SK-N-SH (cell line): ENCODE data around the gene HS6ST3. TPM values are rescaled to one million over a fixed set of nuclear protein-coding genes. Genes with fewer than 3 reads are reported as not detected.

Source experiments
- CTCF ChIA-PET: fragments of 300-600, 350-600 bp; formaldehyde crosslinking; extraction: SDS; loops from one replicate; lab custom pipeline; 2021; lab: Yijun Ruan, JAX
- POLR2A ChIA-PET: fragments of 350-600 bp; sonication (Branson Sonifier 250); formaldehyde crosslinking; extraction: SDS; loops from one replicate; lab custom pipeline; 2020; ENCODE audit warnings: antibody characterized with exemption, inconsistent platforms; lab: Yijun Ruan, JAX
- DNase-seq: peaks from one replicate; pipeline ENCODE4 v3.0.0; 2012
- H2AFZ ChIP-seq: fragments of 200-600 bp; sonication (generic); 2 replicates; pipeline ENCODE4 v1.8.1; 2016; ENCODE audit warnings: antibody characterized with exemption, mild to moderate bottlenecking, low read depth
- H3F3A ChIP-seq: fragments of 200-600 bp; sonication (generic); replicated peaks from 2 replicates; pipeline ENCODE3; 2016; ENCODE audit warnings: antibody characterized with exemption, mild to moderate bottlenecking; ENCODE audit not compliant: insufficient read depth
- H3K27ac ChIP-seq, 2 experiments: fragments of 200-500 bp in 1 of 2; fragments of 200-600 bp in 1 of 2; sonication (Bioruptor generic) in 1 of 2; sonication (generic), shearing (Covaris generic) in 1 of 2; 2 replicates each; pipeline versions ENCODE4 v1.5.1 to v1.6.1; 2014 to 2016; ENCODE audit warnings: low read depth in 2 of 2, inconsistent platforms in 1 of 2, low read length in 1 of 2, mild to moderate bottlenecking in 1 of 2, mixed read lengths in 1 of 2
- H3K27me3 ChIP-seq: fragments of 200-600 bp; sonication (generic), shearing (Covaris generic); 2 replicates; pipeline ENCODE4 v1.6.1; 2016; ENCODE audit warnings: mixed run types; ENCODE audit not compliant: insufficient read depth
- H3K36me3 ChIP-seq, 2 experiments: fragments of 200-500 bp in 1 of 2; fragments of 200-600 bp in 1 of 2; sonication (Bioruptor generic) in 1 of 2; sonication (generic) in 1 of 2; replicated peaks in 1 of 2; 2 replicates each; pipeline versions ENCODE3 to v1.5.1; 2014 to 2016; ENCODE audit warnings: low read length in 1 of 2, mild to moderate bottlenecking in 1 of 2; ENCODE audit not compliant: insufficient read depth in 2 of 2, control insufficient read depth in 1 of 2
- H3K4me1 ChIP-seq, 2 experiments: fragments of 200-500 bp in 1 of 2; fragments of 200-600 bp in 1 of 2; sonication (Bioruptor generic) in 1 of 2; sonication (generic), shearing (Covaris generic) in 1 of 2; 2 replicates each; pipeline versions ENCODE4 v1.5.1 to v1.6.1; 2014 to 2016; ENCODE audit warnings: low read depth in 1 of 2, low read length in 1 of 2, mixed run types in 1 of 2; ENCODE audit not compliant: insufficient read depth in 2 of 2, control insufficient read depth in 1 of 2
- H3K4me2 ChIP-seq: fragments of 200-600 bp; sonication (generic), shearing (Covaris generic); 2 replicates; pipeline ENCODE4 v1.6.1; 2017; ENCODE audit warnings: mixed run types
- H3K4me3 ChIP-seq, 2 experiments: fragments of 200-500 bp in 1 of 2; fragments of 200-600 bp in 1 of 2; sonication (Bioruptor generic) in 1 of 2; sonication (generic), shearing (Covaris generic) in 1 of 2; 2 replicates each; pipeline versions ENCODE4 v1.5.1 to v1.8.1; 2014 to 2016; ENCODE audit warnings: low read depth in 2 of 2, inconsistent platforms in 1 of 2, low read length in 1 of 2, mild to moderate bottlenecking in 1 of 2, mixed read lengths in 1 of 2, moderate library complexity in 1 of 2
- H3K79me2 ChIP-seq: fragments of 200-600 bp; sonication (generic); 2 replicates; pipeline ENCODE4 v1.8.1; 2017; ENCODE audit warnings: mild to moderate bottlenecking; ENCODE audit not compliant: insufficient read depth
- H3K9ac ChIP-seq: fragments of 200-600 bp; sonication (generic); 2 replicates; pipeline ENCODE4 v1.6.1; 2017; ENCODE audit warnings: mixed run types
- H3K9me2 ChIP-seq: fragments of 200-600 bp; sonication (generic); 2 replicates; pipeline ENCODE4 v1.6.1; 2017; ENCODE audit warnings: mixed run types
- H3K9me3 ChIP-seq: fragments of 200-600 bp; sonication (generic); 2 replicates; pipeline ENCODE4 v1.6.1; 2017; ENCODE audit warnings: mixed run types, mild to moderate bottlenecking, moderate library complexity
- H4K20me1 ChIP-seq: fragments of 200-600 bp; sonication (generic); 2 replicates; pipeline ENCODE4 v1.6.1; 2017; ENCODE audit warnings: mild to moderate bottlenecking, mixed run types; ENCODE audit not compliant: insufficient read depth
- EZH2phosphoT487 ChIP-seq: fragments of 200-600 bp; sonication (generic); IDR thresholded peaks from 2 replicates; pipeline ENCODE4 v1.6.1; 2017; ENCODE audit warnings: low read depth, mixed run types, mild to moderate bottlenecking, antibody characterized with exemption, moderate library complexity, borderline replicate concordance
- FOXJ3 ChIP-seq: sonication (generic); formaldehyde crosslinking; IDR thresholded peaks from 2 replicates; pipeline ENCODE4 v1.5.1; 2020; ENCODE audit warnings: mild to moderate bottlenecking, missing genetic modification reagents
- FOXM1 ChIP-seq: IDR thresholded peaks from 2 replicates; pipeline ENCODE4 v1.4.0; 2012; ENCODE audit warnings: low read depth, mild to moderate bottlenecking
- JUND ChIP-seq: IDR thresholded peaks from 2 replicates; pipeline ENCODE4 v1.4.0; 2012
- MEF2A ChIP-seq: IDR thresholded peaks from 2 replicates; pipeline ENCODE4 v1.4.0; 2012; ENCODE audit warnings: low read depth, borderline replicate concordance
- MXI1 ChIP-seq: IDR thresholded peaks from 2 replicates; pipeline ENCODE4 v1.6.1; 2012; ENCODE audit warnings: mild to moderate bottlenecking, low read depth, low read length, improper control_type of control experiment
- NFIC ChIP-seq: IDR thresholded peaks from 2 replicates; pipeline ENCODE4 v1.4.0; 2012; ENCODE audit warnings: borderline replicate concordance
- RCOR1 ChIP-seq: fragments of 150-350 bp; IDR thresholded peaks from 2 replicates; pipeline ENCODE4 v1.6.1; 2017; ENCODE audit warnings: antibody characterized with exemption, low read length
- SMC3 ChIP-seq: IDR thresholded peaks from 2 replicates; pipeline ENCODE4 v1.6.1; 2012; ENCODE audit warnings: low read depth, low read length, improper control_type of control experiment
- WGBS: methylation state at CpG from one replicate; pipeline ENCODE4 v1.1.6; 2017; ENCODE audit warnings: low lambda C conversion rate; 5-methylcytosine and 5-hydroxymethylcytosine counted together
- polyA plus RNA-seq, 3 experiments: library from polyadenylated mRNA; depleted of rRNA; stranded (reverse); fragments of >200 nt; gene quantifications; 2 replicates each; pipeline ENCODE4 v1.2.3, GENCODE V29; 2012
- TF ChIP-seq, protein P1 (sequence below): fragments of 200-600 bp; sonication (generic); IDR thresholded peaks from 2 replicates; pipeline ENCODE4 v1.6.1; 2017; ENCODE audit warnings: antibody characterized with exemption, mild to moderate bottlenecking, moderate library complexity
- TF ChIP-seq, protein P2 (sequence below): IDR thresholded peaks from 2 replicates; pipeline ENCODE4 v1.6.1; 2012; ENCODE audit warnings: mild to moderate bottlenecking, low read depth, low read length, moderate library complexity

HS6ST3 gene
- polyA plus RNA-seq, 1 of the 3 experiments (the other 2 are of a cell fraction), result under 0.01 TPM

DNA sequence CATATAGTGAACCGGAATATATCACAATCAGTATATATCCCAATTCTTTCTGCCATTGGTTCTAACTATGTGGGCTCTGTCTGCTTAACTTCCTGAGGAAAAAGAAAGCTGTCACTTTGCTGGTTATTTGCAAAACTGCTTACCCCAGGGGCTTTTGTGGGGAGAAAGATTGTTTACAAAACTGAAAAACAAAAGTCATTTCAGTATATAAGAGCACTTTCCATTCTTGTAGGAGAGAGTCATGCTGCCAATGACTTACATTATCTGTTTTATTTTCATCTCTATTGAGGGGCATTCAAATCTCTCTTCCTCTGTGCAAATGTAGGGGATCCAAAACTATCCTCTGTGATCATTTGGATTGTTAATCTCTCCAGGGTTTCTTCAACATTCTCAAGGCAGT lies 3.2 kb upstream of the HS6ST3 start:
- TF ChIP-seq RCOR1, result no peak
- TF ChIP-seq NFIC, result no peak
- TF ChIP-seq, protein P1, sequence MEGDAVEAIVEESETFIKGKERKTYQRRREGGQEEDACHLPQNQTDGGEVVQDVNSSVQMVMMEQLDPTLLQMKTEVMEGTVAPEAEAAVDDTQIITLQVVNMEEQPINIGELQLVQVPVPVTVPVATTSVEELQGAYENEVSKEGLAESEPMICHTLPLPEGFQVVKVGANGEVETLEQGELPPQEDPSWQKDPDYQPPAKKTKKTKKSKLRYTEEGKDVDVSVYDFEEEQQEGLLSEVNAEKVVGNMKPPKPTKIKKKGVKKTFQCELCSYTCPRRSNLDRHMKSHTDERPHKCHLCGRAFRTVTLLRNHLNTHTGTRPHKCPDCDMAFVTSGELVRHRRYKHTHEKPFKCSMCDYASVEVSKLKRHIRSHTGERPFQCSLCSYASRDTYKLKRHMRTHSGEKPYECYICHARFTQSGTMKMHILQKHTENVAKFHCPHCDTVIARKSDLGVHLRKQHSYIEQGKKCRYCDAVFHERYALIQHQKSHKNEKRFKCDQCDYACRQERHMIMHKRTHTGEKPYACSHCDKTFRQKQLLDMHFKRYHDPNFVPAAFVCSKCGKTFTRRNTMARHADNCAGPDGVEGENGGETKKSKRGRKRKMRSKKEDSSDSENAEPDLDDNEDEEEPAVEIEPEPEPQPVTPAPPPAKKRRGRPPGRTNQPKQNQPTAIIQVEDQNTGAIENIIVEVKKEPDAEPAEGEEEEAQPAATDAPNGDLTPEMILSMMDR, result no peak
- no peak for TF ChIP-seq MXI1
- TF ChIP-seq EZH2phosphoT487, result no peak
- TF ChIP-seq MEF2A, result no peak
- TF ChIP-seq, all 33 proteins: peak for 0
- no peaks in the 10 kb centered on the region for H3F3A ChIP-seq
- H3K9me2 ChIP-seq, result no peaks in the 10 kb centered on the region
- CTCF ChIA-PET, result interaction anchor here (1.0 to 2.1 kb wide), 3 partner anchors 17 to 731 kb away, joined by 3 to 8 read pairs (median 3); no protein-coding TSS in a partner anchor
- no peaks in the 10 kb centered on the region for H3K79me2 ChIP-seq
- no peaks in the 10 kb centered on the region for H4K20me1 ChIP-seq
- H3K4me1 ChIP-seq, result peaks cover 0 to 7% of the 10 kb centered on the region in 2 experiments; a peak in 1 of 4 replicates
- 77% methylated on average over 1 of the region's 1 CpG for WGBS
- H2AFZ ChIP-seq, result no peak overlapping the region
- H3K9me3 ChIP-seq, result no peaks in the 10 kb centered on the region
- no peaks in the 10 kb centered on the region for H3K36me3 ChIP-seq
- H3K4me2 ChIP-seq, result no peak overlapping the region
- H3K27ac ChIP-seq, result no peak overlapping the region
- H3K4me3 ChIP-seq, result no peak overlapping the region
- DNase-seq, result no peak
- peaks cover 23% of the 10 kb centered on the region for H3K27me3 ChIP-seq
- H3K9ac ChIP-seq, result no peak overlapping the region
- POLR2A ChIA-PET, result no interaction called here

DNA sequence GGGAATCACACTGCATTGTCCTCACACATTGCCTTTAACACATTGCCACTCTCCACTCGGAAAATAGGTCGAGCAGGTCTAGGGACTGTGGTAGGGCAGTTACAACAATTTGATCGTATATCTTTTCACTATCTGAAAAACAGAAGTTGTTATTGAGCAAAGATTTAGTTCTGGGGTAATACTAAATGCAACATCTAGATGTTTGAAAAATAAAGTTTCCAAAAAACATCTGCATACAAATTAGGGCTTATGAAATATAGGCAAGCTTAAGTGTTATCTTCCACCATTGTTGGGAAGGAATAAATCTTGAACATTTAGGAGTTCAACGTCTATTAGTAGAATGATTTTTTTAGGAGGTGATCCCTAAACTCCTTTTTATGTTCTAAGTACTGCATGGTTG lies 768 bp upstream of the HS6ST3 start:
- no peaks in the 10 kb centered on the region for H3K36me3 ChIP-seq
- CTCF ChIA-PET, result interaction anchor here (1.0 to 2.0 kb wide), 2 partner anchors 10 to 14 kb away, joined by 3 to 4 read pairs; no protein-coding TSS in a partner anchor
- no peak for DNase-seq
- no peak overlapping the region for H2AFZ ChIP-seq
- H3K9ac ChIP-seq, result no peak overlapping the region
- TF ChIP-seq JUND (no peak), FOXJ3 (no peak), MXI1 (no peak), SMC3 (no peak), FOXM1 (no peak)
- TF ChIP-seq, protein P2, sequence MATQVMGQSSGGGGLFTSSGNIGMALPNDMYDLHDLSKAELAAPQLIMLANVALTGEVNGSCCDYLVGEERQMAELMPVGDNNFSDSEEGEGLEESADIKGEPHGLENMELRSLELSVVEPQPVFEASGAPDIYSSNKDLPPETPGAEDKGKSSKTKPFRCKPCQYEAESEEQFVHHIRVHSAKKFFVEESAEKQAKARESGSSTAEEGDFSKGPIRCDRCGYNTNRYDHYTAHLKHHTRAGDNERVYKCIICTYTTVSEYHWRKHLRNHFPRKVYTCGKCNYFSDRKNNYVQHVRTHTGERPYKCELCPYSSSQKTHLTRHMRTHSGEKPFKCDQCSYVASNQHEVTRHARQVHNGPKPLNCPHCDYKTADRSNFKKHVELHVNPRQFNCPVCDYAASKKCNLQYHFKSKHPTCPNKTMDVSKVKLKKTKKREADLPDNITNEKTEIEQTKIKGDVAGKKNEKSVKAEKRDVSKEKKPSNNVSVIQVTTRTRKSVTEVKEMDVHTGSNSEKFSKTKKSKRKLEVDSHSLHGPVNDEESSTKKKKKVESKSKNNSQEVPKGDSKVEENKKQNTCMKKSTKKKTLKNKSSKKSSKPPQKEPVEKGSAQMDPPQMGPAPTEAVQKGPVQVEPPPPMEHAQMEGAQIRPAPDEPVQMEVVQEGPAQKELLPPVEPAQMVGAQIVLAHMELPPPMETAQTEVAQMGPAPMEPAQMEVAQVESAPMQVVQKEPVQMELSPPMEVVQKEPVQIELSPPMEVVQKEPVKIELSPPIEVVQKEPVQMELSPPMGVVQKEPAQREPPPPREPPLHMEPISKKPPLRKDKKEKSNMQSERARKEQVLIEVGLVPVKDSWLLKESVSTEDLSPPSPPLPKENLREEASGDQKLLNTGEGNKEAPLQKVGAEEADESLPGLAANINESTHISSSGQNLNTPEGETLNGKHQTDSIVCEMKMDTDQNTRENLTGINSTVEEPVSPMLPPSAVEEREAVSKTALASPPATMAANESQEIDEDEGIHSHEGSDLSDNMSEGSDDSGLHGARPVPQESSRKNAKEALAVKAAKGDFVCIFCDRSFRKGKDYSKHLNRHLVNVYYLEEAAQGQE, result no peak
- H3K79me2 ChIP-seq, result no peaks in the 10 kb centered on the region; the same call in 1 of the 2 replicates
- H3F3A ChIP-seq, result no peaks in the 10 kb centered on the region
- H3K27me3 ChIP-seq, result peaks cover 34% of the 10 kb centered on the region
- H3K9me3 ChIP-seq, result no peaks in the 10 kb centered on the region
- H3K4me3 ChIP-seq, result no peak overlapping the region; a peak in 1 of 4 replicates
- no peaks in the 10 kb centered on the region for H4K20me1 ChIP-seq
- POLR2A ChIA-PET, result no interaction called here
- peaks cover 0 to 7% of the 10 kb centered on the region in 2 experiments; a peak in 1 of 4 replicates for H3K4me1 ChIP-seq
- H3K4me2 ChIP-seq, result no peak overlapping the region
- H3K27ac ChIP-seq, result no peak overlapping the region
- 67% methylated on average over 4 of the region's 4 CpGs for WGBS
- H3K9me2 ChIP-seq, result no peaks in the 10 kb centered on the region
